Measurements from ENCODE around the gene TEP1. TPM values are rescaled to one million over a fixed set of nuclear protein-coding genes. Genes with fewer than 3 reads are reported as not detected.

Gene TEP1
- total and polyA plus RNA-seq, 2 of the 13 experiments (the other 11 are each of a cell fraction or from before 2014, with no cell fraction given), result 11.0 to 12.8 TPM

DNA sequence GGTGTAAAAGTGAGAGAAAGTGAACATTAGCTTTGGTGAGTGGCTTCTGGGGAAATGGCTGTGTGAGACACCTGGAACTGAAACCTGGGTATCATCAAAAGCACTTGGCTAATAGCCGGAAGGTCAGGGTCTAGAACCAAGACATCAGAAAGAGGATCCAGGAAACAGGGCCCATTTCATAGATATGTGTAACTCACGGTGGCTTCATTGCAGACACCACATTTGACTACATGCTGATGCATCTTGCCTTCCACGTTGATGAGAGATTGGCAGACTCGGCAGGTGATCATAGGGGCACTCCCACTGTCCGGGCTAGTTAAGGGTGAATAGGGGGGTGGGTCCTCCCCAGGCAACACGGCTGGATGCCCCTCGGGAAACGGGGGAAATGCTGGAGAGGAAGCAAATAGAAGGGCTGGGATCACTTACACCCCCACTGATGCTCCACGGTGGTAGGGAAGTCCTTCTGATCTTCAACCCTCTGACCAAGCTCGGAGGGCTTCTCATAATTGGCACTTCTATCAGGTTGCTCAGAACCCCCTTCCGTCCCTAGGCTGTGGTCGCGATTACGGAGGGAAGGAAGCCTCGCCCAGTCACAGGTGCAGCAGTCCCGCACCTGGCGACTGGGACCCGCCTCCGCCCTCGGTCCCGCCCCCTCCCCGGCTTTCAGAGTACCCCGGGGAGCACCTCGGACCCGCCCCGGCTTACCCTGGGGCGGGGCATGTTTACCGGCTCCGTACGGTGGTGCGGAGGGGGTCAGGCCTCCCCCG lies 47.3 kb upstream of the TEP1 start (continued):
- TF ChIP-seq ZNF230 (CRISPR knock-in tag; IDR thresholded peaks at IDR 0.05) (peak; percentile 5; the same call in 1 of the 2 replicates), MEIS1 (CRISPR knock-in tag; IDR thresholded peaks at IDR 0.05; ENCODE audit: borderline replicate concordance) (no peak), IRX3 (CRISPR knock-in tag; IDR thresholded peaks at IDR 0.05; ENCODE audit: borderline replicate concordance, low read depth) (no peak), BCL6 (CRISPR knock-in tag; IDR thresholded peaks at IDR 0.05) (no peak), NFE2L1 (CRISPR knock-in tag; IDR thresholded peaks at IDR 0.05; ENCODE audit: borderline replicate concordance) (no peak), FOXJ3 (CRISPR knock-in tag; IDR thresholded peaks at IDR 0.05; ENCODE audit: borderline replicate concordance) (no peak), CREB1 (IDR thresholded peaks at IDR 0.05) (no peak), CREB1 (CRISPR knock-in tag; IDR thresholded peaks at IDR 0.05) (no peak), ZNF143 (CRISPR knock-in tag; IDR thresholded peaks at IDR 0.05) (0 out of 2 replicates have a peak, but pooled peaks have one; percentile 33), NFKBIZ (CRISPR knock-in tag; IDR thresholded peaks at IDR 0.05) (no peak), PAX8 (CRISPR knock-in tag; IDR thresholded peaks at IDR 0.05; ENCODE audit: borderline replicate concordance) (no peak), PRMT3 (CRISPR knock-in tag; IDR thresholded peaks at IDR 0.05; ENCODE audit: borderline replicate concordance, low read depth) (no peak), ZNF501 (CRISPR knock-in tag; IDR thresholded peaks at IDR 0.05) (no peak; the same call in 1 of the 2 replicates), POLR2AphosphoS2 (IDR thresholded peaks at IDR 0.05; ENCODE audit: low read depth, low read length) (no peak), SP1 (IDR thresholded peaks at IDR 0.05) (no peak), SP1 (CRISPR knock-in tag; IDR thresholded peaks at IDR 0.05) (no peak)
- TF ChIP-seq, protein P1, sequence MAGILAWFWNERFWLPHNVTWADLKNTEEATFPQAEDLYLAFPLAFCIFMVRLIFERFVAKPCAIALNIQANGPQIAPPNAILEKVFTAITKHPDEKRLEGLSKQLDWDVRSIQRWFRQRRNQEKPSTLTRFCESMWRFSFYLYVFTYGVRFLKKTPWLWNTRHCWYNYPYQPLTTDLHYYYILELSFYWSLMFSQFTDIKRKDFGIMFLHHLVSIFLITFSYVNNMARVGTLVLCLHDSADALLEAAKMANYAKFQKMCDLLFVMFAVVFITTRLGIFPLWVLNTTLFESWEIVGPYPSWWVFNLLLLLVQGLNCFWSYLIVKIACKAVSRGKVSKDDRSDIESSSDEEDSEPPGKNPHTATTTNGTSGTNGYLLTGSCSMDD (CRISPR knock-in tag; IDR thresholded peaks at IDR 0.05), result no peak
- TF ChIP-seq, protein P2, sequence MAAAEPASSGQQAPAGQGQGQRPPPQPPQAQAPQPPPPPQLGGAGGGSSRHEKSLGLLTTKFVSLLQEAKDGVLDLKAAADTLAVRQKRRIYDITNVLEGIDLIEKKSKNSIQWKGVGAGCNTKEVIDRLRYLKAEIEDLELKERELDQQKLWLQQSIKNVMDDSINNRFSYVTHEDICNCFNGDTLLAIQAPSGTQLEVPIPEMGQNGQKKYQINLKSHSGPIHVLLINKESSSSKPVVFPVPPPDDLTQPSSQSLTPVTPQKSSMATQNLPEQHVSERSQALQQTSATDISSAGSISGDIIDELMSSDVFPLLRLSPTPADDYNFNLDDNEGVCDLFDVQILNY (CRISPR knock-in tag; conservative IDR thresholded peaks at IDR 0.05), result no peak
- TF ChIP-seq, protein P3, sequence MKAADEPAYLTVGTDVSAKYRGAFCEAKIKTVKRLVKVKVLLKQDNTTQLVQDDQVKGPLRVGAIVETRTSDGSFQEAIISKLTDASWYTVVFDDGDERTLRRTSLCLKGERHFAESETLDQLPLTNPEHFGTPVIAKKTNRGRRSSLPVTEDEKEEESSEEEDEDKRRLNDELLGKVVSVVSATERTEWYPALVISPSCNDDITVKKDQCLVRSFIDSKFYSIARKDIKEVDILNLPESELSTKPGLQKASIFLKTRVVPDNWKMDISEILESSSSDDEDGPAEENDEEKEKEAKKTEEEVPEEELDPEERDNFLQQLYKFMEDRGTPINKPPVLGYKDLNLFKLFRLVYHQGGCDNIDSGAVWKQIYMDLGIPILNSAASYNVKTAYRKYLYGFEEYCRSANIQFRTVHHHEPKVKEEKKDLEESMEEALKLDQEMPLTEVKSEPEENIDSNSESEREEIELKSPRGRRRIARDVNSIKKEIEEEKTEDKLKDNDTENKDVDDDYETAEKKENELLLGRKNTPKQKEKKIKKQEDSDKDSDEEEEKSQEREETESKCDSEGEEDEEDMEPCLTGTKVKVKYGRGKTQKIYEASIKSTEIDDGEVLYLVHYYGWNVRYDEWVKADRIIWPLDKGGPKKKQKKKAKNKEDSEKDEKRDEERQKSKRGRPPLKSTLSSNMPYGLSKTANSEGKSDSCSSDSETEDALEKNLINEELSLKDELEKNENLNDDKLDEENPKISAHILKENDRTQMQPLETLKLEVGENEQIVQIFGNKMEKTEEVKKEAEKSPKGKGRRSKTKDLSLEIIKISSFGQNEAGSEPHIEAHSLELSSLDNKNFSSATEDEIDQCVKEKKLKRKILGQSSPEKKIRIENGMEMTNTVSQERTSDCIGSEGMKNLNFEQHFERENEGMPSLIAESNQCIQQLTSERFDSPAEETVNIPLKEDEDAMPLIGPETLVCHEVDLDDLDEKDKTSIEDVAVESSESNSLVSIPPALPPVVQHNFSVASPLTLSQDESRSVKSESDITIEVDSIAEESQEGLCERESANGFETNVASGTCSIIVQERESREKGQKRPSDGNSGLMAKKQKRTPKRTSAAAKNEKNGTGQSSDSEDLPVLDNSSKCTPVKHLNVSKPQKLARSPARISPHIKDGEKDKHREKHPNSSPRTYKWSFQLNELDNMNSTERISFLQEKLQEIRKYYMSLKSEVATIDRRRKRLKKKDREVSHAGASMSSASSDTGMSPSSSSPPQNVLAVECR (CRISPR knock-in tag; IDR thresholded peaks at IDR 0.05; ENCODE audit: borderline replicate concordance), result no peak
- TF ChIP-seq, protein P4, sequence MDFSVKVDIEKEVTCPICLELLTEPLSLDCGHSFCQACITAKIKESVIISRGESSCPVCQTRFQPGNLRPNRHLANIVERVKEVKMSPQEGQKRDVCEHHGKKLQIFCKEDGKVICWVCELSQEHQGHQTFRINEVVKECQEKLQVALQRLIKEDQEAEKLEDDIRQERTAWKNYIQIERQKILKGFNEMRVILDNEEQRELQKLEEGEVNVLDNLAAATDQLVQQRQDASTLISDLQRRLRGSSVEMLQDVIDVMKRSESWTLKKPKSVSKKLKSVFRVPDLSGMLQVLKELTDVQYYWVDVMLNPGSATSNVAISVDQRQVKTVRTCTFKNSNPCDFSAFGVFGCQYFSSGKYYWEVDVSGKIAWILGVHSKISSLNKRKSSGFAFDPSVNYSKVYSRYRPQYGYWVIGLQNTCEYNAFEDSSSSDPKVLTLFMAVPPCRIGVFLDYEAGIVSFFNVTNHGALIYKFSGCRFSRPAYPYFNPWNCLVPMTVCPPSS (IDR thresholded peaks at IDR 0.05), result no peak
- TF ChIP-seq, protein P5, sequence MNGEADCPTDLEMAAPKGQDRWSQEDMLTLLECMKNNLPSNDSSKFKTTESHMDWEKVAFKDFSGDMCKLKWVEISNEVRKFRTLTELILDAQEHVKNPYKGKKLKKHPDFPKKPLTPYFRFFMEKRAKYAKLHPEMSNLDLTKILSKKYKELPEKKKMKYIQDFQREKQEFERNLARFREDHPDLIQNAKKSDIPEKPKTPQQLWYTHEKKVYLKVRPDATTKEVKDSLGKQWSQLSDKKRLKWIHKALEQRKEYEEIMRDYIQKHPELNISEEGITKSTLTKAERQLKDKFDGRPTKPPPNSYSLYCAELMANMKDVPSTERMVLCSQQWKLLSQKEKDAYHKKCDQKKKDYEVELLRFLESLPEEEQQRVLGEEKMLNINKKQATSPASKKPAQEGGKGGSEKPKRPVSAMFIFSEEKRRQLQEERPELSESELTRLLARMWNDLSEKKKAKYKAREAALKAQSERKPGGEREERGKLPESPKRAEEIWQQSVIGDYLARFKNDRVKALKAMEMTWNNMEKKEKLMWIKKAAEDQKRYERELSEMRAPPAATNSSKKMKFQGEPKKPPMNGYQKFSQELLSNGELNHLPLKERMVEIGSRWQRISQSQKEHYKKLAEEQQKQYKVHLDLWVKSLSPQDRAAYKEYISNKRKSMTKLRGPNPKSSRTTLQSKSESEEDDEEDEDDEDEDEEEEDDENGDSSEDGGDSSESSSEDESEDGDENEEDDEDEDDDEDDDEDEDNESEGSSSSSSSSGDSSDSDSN (CRISPR knock-in tag; IDR thresholded peaks at IDR 0.05), result no peak
